ENCODE measurements around the gene GPX4.

The GPX4 gene

GRCh38 chr19:1091544-1092175, 12.1 kb upstream of the GPX4 start:
- Histone ChIP-seq H3K27me3 (ENCODE audit: control insufficient read depth, insufficient read depth, low read length) (no peaks in the 10 kb centered on the region), H3K4me1 (peaks cover 12% of the 10 kb centered on the region), H3K9me3 (ENCODE audit: control insufficient read depth, low read length) (no peaks in the 10 kb centered on the region), H3K4me3 (ENCODE audit: low read depth, low read length) (no peak overlapping the region), H3K36me3 (ENCODE audit: control insufficient read depth, insufficient read depth, low read length) (no peaks in the 10 kb centered on the region), H3K79me2 (peaks cover 25% of the 10 kb centered on the region), H3K27ac (no peak overlapping the region), H3K9ac (no peak overlapping the region), H2AFZ (no peak overlapping the region), H3K4me2 (ENCODE audit: low read length) (no peak overlapping the region)
- TF ChIP-seq CTCF (IDR thresholded peaks at IDR 0.05) = no peak

GRCh38 chr19:1093330-1093729, 10.5 kb upstream of the GPX4 start:
- H3K4me1 ChIP-seq = peaks cover 12% of the 10 kb centered on the region

GRCh38 chr19:1093811-1094553, 9.8 kb upstream of the GPX4 start:
- Histone ChIP-seq H3K9ac (peak overlapping the region; percentile 94), H2AFZ (no peak overlapping the region), H3K4me2 (ENCODE audit: low read length) (peak overlapping the region; percentile 90), H3K4me1 (peaks cover 12% of the 10 kb centered on the region), H3K4me3 (ENCODE audit: low read depth, low read length) (peak overlapping the region; percentile 91), H3K27ac (no peak overlapping the region), H3K79me2 (peaks cover 25% of the 10 kb centered on the region), H3K9me3 (ENCODE audit: control insufficient read depth, low read length) (no peaks in the 10 kb centered on the region), H3K36me3 (ENCODE audit: control insufficient read depth, insufficient read depth, low read length) (no peaks in the 10 kb centered on the region), H3K27me3 (ENCODE audit: control insufficient read depth, insufficient read depth, low read length) (no peaks in the 10 kb centered on the region)
- TF ChIP-seq CTCF (IDR thresholded peaks at IDR 0.05) = no peak

More at GRCh38 chr19:1093330-1093729, 10.5 kb upstream of the GPX4 start:
- peaks cover 25% of the 10 kb centered on the region for H3K79me2 ChIP-seq
- no peak overlapping the region for H3K9ac ChIP-seq
- no peak overlapping the region for H2AFZ ChIP-seq
- H3K4me3 ChIP-seq (ENCODE audit: low read depth, low read length) = no peak overlapping the region
- H3K27me3 ChIP-seq (ENCODE audit: control insufficient read depth, insufficient read depth, low read length) = no peaks in the 10 kb centered on the region
- no peaks in the 10 kb centered on the region for H3K9me3 ChIP-seq (ENCODE audit: control insufficient read depth, low read length)
- no peaks in the 10 kb centered on the region for H3K36me3 ChIP-seq (ENCODE audit: control insufficient read depth, insufficient read depth, low read length)
- H3K4me2 ChIP-seq (ENCODE audit: low read length) = no peak overlapping the region
- TF ChIP-seq CTCF (IDR thresholded peaks at IDR 0.05) = no peak
- no peak overlapping the region for H3K27ac ChIP-seq

- Histone ChIP-seq H3K4me3 (ENCODE audit: low read depth, low read length) (peak overlapping the region; percentile 91), H3K4me2 (ENCODE audit: low read length) (peak overlapping the region; percentile 90), H3K9me3 (ENCODE audit: control insufficient read depth, low read length) (no peaks in the 10 kb centered on the region), H3K79me2 (peaks cover 25% of the 10 kb centered on the region), H3K27me3 (ENCODE audit: control insufficient read depth, insufficient read depth, low read length) (no peaks in the 10 kb centered on the region), H3K9ac (peak overlapping the region; percentile 94), H3K4me1 (peaks cover 17% of the 10 kb centered on the region), H3K27ac (no peak overlapping the region), H2AFZ (no peak overlapping the region), H3K36me3 (ENCODE audit: control insufficient read depth, insufficient read depth, low read length) (no peaks in the 10 kb centered on the region)
- no peak for TF ChIP-seq CTCF (IDR thresholded peaks at IDR 0.05)
Observed at GRCh38 chr19:1094655-1094977, 9.2 kb upstream of the GPX4 start.
